Measurements from ENCODE around the gene TSR3. TPM values are rescaled to one million over a fixed set of nuclear protein-coding genes. Genes with fewer than 3 reads are reported as not detected.

The TSR3 gene
- total RNA-seq, 4 donors from 2014 or later: 63.7 to 107 (median 103) TPM

DNA sequence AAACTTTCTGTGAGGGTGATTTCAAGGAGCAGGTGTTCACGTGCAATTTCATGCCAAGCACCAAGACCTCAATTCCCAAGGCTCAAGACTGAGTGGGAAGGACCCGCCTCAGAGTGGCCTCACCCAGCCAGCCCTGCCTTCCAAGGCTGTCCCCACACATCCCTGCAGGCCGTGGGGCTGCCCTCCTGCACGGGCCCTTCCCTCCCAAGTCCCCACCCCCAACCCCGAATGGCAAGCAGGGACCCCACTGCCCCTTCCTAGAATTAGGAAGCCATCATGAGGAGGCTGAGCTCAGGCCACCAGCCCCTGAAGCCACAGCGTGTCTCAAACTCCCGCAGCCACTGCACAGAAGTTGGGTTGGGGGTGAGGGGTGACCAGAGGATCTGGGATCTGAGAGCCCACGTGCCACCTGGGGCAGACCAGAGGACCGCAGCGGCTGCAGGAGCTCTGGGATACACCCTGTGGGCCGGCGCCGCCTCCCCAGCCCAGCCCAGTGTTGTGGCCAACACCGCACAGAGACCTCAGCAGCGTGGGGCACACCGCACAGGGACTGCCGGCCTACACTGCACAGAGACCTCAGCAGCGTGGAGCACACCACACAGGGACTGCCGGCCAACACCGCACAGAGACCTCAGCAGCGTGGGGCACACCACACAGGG, 20.7 kb upstream of the TSR3 start:
- no peak for TF ChIP-seq POLR2AphosphoS5 (IDR thresholded peaks at IDR 0.05)
- no peak for TF ChIP-seq POLR2A (IDR thresholded peaks at IDR 0.05)
- no peak for TF ChIP-seq EP300 (IDR thresholded peaks at IDR 0.05)
- no peak for TF ChIP-seq CTCF (IDR thresholded peaks at IDR 0.05)
- H3K9me3 ChIP-seq: no peaks in the 10 kb centered on the region
- H3K4me3 ChIP-seq: no peak overlapping the region
- H3K36me3 ChIP-seq: peaks cover 0 to 77% of the 10 kb centered on the region in 2 donors
- no peaks in the 10 kb centered on the region for H3K27me3 ChIP-seq
- no peak overlapping the region for H3K27ac ChIP-seq
- 95% methylated on average over 4 of the region's 21 CpGs; no CpG with 5 or more reads in 1 of the 2 donors for WGBS, 2 donors (ENCODE audit: low coverage in 1 of 2)
- no peaks in the 10 kb centered on the region for H3K4me1 ChIP-seq
- no peak for ATAC-seq

GRCh38 chr16:1371054-1371978, 19.6 kb upstream of the TSR3 start:
- no peak overlapping the region for H3K27ac ChIP-seq
- TF ChIP-seq POLR2AphosphoS5 (IDR thresholded peaks at IDR 0.05) (no peak), CTCF (IDR thresholded peaks at IDR 0.05) (no peak), EP300 (IDR thresholded peaks at IDR 0.05) (no peak), POLR2A (IDR thresholded peaks at IDR 0.05) (no peak)
- no peaks in the 10 kb centered on the region for H3K27me3 ChIP-seq
- peaks cover 0 to 81% of the 10 kb centered on the region in 2 donors for H3K36me3 ChIP-seq
- H3K4me3 ChIP-seq: no peak overlapping the region
- H3K4me1 ChIP-seq: no peaks in the 10 kb centered on the region
- ATAC-seq: no peak
- 81 to 82% methylated on average over 5 to 14 of the region's 33 CpGs for WGBS, 2 donors (ENCODE audit: low coverage in 1 of 2)
- H3K9me3 ChIP-seq: no peaks in the 10 kb centered on the region

DNA sequence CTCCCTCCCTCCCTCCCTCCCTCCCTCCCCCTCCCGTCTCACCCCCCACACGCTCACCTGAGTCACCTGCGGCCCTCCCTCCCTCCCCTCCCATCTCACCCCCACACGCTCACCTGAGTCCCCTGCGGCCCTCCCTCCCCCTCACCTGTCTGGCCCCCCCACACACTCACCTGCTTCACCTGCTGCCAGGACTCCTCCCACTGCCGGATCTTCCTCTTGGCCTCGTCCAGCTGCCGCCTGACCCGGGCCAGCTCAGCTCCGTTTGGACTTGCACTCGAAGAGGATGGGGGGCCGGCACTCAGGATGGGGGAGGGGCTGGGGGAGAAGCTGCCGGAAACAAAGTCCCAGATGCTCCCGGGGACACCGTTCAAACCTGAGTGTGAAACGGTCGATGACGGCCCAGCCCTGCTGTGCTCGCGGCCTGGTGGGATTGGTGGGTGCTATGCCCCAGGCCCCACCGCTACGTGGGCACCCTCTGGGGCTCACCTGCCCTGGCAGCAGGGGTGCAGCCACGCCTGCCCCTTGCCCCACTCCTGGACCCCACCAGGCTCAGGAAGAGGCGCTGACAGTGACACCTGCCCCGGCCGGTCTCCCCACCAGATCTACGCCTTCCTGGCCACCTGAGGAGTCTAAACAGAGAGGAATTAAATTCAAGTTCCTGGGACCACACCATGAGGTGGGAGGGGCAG, 16.0 kb upstream of the TSR3 start:
- Histone ChIP-seq H3K4me3 (no peak overlapping the region), H3K27me3 (no peaks in the 10 kb centered on the region), H3K4me1 (no peaks in the 10 kb centered on the region), H3K27ac (no peak overlapping the region), H3K36me3 (peaks cover 0 to 94% of the 10 kb centered on the region in 2 donors), H3K9me3 (no peaks in the 10 kb centered on the region)
- WGBS, 2 donors (ENCODE audit: low coverage in 1 of 2): 71% methylated on average over 1 of the region's 27 CpGs; no CpG with 5 or more reads in 1 of the 2 donors
- TF ChIP-seq POLR2A (IDR thresholded peaks at IDR 0.05) (no peak), EP300 (IDR thresholded peaks at IDR 0.05) (no peak), CTCF (IDR thresholded peaks at IDR 0.05) (no peak), POLR2AphosphoS5 (IDR thresholded peaks at IDR 0.05) (no peak)
- ATAC-seq: no peak

- Histone ChIP-seq H3K4me3 (no peak overlapping the region), H3K9me3 (no peaks in the 10 kb centered on the region), H3K36me3 (peaks cover 0 to 96% of the 10 kb centered on the region in 2 donors), H3K27me3 (no peaks in the 10 kb centered on the region), H3K4me1 (no peaks in the 10 kb centered on the region), H3K27ac (no peak overlapping the region)
- TF ChIP-seq CTCF (IDR thresholded peaks at IDR 0.05): no peak
- TF ChIP-seq POLR2A (IDR thresholded peaks at IDR 0.05): no peak
- TF ChIP-seq POLR2AphosphoS5 (IDR thresholded peaks at IDR 0.05): no peak
- TF ChIP-seq EP300 (IDR thresholded peaks at IDR 0.05): no peak
- 80 to 86% methylated on average over 10 to 11 of the region's 24 CpGs for WGBS, 2 donors (ENCODE audit: low coverage in 1 of 2)
- no peak for ATAC-seq
These were observed 15.1 kb upstream of the TSR3 start for GRCh38 chr16:1366712-1367299.
